HG02642 (cell line): ENCODE data around the gene NIPAL4.
A peak's percentile ranks its signal among the peaks of the same experiment; 100 is the strongest.

Source experiments
- ATAC-seq: cut with Tn5 transposase; IDR thresholded peaks from one replicate; pipeline ENCODE4 v1.9.1; 2021; ENCODE audit warnings: mild to moderate bottlenecking; ENCODE audit not compliant: unreplicated experiment, poor library complexity

The NIPAL4 gene

DNA sequence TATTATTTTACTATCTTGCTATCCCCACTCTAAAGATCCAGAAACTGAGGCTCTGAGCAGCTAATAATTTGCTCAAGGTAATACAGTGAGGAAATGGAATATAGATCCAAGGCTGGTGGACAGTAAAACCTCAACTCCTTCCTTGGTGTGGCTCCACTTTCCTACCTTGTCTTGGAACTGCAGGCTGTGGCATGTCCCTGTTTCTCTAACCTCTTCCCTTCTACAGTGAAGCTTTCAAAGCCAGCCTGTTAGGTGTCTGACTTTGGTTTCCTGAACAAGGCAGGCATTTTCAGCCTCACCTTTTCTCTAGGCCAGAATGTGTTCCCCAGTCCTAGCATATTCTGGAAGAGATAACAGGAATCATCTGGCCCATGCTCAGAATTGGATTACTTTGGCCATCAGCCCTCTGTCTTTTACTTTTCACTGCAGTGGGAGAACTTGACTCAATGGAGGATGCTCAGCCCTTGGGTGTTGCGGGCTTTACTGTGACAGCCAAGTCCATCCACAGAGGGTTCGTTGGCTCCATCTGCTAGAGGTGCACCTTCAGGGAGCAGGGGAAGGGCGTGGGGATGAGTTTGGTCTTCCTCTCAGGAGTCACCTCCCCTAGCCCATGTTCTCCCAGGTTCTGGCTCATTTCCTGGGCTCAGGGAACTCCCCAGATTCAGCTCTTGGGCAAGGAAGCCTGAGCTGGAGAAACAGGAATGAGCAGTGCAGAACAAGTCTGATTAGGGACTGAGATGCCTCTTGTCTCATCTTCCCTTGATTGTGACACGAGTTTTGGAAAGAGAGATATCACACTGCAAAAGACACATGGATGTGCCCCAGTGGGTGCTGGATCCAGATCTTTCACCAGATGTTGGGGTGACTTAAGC is 1.1 kb downstream of the NIPAL4 start:
- no peak for ATAC-seq

DNA sequence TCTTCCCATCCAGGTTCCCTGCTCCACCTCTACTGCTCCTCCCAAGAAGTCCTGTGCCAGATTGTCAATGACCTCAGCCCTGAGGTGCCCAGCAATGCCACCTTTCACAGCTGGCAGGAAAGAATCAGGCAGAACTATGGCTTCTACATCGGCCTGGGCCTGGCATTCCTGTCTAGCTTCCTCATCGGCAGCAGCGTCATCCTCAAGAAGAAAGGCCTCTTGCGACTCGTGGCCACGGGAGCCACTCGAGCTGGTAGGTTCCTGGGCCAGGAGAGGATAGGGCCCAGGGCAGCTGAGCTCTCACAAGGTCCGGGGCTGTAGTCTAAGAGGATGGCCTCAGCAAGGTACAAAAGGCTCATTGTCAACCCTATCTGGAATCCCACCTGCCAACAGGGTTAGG is 3.1 kb downstream of the NIPAL4 start:
- ATAC-seq = no peak

GRCh38 chr5:157463621-157464518 is 3.9 kb downstream of the NIPAL4 start:
- no peak for ATAC-seq

DNA sequence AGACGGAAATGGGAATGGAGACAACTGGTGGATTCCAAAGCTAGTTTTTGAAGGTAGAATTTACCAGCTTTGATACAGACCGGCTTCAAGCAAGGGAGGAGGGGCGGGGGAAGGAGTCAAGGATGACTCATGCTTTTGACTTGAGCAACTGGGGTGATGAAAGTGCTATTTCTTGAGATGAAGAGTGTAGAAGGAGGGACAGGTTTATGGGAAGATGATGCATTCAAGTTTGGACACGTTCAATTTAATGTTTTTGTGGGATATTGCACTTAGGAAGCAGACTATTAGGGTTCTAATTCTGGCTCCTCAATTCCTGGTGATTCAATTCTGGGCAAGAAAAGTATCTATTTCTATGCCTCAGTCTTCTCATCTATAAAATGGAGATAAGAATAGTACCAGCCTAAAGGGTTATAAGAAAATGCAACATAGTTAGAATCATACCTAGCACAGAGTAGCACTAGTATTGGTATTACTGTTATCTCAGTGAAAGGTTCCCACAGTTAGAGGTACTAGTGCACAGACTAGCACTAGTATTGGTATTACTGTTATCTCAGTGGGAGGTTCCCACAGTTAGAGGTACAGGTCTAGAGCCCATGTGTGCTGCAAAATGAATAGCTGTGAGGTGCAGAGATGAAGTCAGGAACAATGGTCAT is 4.6 kb downstream of the NIPAL4 start:
- peak; percentile 88 for ATAC-seq

GRCh38 chr5:157468293-157468965 is 8.4 kb downstream of the NIPAL4 start:
- ATAC-seq = no peak

- no peak for ATAC-seq
Measured at GRCh38 chr5:157469073-157469472, 9.1 kb downstream of the NIPAL4 start.

DNA sequence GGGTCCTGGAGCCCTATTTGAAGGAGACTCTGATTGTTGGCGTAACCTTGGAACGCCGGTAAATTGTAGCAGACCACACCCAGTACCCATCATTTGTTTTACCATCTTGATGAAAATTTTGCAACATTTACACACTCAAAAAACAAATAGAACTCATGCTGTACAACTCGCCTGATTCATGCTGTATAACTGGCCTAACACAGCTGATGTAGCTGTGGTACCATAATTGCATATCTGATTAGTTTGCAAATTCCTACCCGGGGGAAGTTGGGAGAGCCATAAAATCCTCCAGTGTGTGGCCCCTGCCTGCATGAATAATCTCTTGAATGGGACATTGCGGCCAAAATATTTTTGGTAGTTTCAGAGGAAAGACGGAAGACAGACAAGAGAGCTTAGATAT is 9.7 kb downstream of the NIPAL4 start:
- ATAC-seq = no peak

DNA sequence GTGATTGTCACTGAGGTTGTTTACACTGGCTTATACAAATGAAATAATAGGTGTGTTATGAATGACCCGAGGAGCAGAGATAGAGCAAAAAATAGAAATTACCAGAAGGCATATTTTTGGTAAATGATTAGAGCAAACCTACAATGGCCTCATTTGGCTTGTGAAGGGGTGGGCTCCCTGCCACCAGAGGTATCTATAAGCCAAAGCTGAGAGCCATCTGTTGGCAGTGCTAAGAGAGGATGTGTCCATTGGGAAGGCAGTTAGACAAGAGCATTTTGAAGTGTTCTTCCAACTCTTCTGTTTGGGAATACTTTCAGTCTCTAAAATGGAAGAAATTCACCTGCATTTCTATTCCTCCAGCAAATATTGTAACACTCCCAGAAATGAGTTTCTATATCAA is 10.6 kb downstream of the NIPAL4 start:
- no peak for ATAC-seq

- no peak for ATAC-seq
Measured at GRCh38 chr5:157471709-157472108, 11.7 kb downstream of the NIPAL4 start.

DNA sequence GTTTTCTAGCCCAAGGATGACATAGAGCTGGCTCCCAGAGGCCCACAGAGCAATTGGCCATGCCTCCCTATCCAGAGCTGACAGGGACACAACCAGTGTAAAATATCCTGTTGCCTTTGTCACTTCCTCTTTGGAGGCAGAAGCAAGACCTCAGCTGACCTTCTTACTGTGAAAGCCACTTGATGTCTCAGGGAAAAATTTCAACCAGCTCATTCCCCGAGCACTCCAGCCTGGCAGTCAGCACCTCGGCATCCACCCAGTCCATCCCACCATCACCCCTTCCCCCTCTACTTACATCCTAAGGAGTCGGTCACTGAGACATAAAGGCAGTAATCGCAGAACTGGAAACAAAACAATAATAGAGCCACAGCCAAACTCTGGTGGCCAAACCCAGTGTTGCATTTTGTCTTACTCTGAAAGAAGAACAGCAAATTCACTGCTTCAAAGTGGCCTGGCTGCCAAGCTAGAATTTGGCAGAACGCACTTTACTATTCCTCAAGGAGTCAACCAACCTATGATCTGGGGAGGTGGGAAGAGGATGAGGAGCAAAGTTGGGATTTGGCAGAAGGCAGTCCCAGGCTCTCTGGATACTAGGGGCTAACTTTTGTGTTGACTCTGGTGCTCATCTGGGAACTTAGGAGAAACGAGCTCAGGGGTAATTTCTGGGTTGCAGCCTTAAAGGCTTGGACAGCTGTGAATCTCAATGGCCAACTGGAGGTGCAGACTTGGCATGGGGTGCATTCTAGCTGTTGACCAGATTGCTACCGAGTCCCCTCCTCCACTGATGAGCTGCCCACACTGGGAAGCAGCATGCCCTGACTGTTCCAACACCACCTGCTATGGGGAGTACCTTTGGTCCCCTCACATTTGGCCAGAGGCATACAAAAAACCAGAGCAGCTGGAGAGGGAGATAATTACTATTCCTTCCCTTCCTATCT is 13.6 kb downstream of the NIPAL4 start:
- ATAC-seq = no peak

DNA sequence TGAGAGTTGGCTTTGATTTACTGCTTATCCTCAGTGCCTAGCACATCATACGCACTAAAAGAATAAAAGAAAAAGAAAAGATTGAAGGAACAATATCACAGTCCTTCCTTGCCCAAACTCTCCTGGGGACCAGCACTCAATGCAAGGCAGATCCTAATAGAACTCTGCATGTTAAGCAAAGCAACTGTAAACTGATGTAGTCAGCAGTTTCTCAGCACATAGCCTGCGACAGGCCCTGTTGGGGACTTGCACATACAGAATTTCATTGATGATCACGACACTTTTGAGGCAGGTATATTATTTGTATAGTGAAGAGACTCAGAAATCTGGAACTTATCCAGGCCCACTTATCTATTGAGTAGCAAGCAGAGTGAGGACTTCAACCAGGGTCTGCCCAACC is 15.4 kb downstream of the NIPAL4 start:
- no peak for ATAC-seq

DNA sequence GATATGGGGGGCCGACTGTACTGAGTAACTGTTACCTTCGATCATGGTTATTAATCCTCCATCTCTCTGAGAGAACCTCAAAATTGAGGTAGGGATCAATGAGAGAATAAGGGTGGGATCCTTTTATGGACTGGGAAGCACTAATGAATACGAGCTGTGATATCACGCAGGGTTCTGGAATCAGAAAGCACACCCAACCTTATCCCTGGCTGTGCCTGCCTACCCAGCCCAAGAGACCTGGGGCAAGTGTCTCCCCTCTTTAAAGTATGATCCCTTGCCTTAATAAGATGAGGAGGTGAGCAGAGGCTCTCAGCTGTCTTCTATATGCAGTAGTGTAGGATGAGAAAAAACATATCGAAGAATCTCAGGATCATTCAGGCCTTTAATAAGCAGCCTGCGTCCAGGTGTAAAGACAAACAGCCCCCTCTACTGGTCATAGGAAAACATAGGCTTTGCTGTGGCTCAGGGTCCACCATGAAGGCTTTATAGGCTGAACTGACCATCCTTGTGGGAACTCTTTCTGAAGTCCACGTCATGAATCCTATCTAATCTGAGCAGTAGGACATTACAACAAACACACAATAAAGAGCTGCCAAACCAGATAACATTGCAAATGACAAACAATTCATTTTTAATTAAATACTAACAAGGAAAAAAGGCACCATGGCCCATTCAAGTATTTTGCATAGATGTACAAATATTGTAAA is 16.8 kb downstream of the NIPAL4 start:
- ATAC-seq = peak; percentile 59

DNA sequence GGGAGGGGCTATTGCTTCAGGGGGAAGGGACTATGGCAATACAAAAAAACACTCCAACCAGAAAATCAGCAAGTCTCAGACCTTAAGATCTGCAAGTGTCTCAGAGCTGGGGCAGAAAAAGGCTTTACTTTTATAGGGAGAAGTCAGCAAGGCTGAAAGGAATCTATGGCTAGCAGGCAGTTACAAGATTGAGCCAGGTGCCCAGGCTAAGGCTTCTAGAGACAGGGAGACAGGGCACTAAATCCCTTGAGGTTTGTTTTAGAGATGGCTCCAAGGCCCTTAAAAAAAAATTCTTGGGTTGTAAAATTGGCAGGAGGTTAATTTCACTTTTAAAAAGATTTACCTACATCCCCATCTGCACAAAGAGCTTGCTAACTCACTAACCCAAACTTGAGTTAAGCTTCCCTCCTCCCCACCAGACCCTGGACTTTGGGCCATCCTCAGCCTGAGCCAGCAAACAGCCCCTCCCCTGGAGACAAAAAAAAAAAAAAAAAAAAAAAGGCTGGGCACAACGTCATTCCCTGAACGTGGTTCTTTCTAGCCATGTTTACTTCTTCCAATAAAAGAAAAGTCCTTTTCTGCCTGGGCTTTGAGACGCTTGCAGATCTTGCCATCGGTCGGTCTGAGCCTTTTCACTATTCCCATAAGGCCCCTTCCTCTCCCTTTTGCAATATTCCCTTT is 17.9 kb downstream of the NIPAL4 start:
- no peak for ATAC-seq

DNA sequence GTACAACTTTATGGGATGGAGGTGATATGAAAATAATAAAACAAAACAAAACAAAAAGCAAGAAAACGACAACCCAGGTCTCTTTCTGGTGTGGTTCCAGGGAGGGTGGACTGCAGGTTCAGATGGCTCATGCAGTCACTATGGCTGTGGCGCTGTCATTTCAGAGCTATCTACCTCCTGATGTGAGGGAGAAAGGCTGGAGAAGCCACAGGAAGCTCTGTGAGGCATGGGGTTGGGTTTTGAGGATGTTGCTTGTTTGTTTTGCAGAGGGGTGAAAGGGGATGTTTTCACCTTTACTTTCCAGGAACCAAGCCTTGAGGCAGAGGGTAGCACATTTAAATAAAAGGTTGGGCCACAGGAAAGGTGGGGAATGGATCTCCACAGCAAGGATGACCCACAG is 18.7 kb downstream of the NIPAL4 start:
- ATAC-seq = no peak

DNA sequence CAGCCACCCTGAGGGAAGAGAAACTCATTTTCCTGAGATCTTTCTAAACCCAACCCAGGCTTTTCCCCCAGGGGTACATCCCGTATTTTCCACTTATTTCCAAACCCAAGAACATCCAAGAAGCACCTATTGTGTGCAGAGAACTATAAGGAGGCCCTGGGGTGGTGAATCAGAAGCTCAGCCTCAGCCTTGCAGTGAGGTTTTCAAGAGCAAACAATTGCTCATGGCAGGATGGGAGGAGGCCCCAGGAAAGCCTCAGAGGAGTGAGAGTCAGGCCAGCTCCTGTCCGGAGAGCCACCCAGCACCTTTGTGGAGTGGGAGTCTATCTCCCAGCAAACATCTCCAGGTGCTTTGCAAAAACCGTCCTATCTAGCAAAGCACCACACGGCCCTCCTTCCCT is 19.2 kb downstream of the NIPAL4 start:
- ATAC-seq = no peak

GRCh38 chr5:157479612-157480510 is 19.8 kb downstream of the NIPAL4 start:
- no peak for ATAC-seq

DNA sequence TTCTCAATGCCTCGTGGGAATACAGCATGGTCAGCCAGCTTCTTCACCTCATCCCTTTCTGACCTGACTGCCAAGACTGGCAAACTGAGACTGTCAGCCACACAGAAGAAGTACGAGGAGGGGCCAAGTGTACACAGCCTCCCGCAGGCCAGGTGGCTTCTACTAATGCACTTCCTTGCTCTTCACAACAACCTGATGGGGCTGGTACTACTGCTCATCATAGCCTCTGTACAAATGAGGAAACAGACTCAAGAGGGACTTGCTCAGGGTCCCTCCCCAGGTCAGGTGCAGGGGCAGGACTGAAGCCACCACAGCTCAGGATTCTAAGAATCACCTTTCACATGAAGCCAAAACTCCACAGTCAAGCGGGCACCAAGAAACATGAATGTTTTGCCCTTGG is 21.3 kb downstream of the NIPAL4 start:
- ATAC-seq = no peak
